GM18951 (cell line): ENCODE measurements around the gene TP53.

Experiments used
- POLR2A ChIP-seq: IDR thresholded peaks from 4 replicates; pipeline ENCODE4 v1.6.1; 2011; ENCODE audit warnings: mild to moderate bottlenecking; ENCODE audit not compliant: insufficient read length, insufficient read depth; ENCODE audit errors: extremely low read depth
- in situ Hi-C: fragments of 300-500 bp; cut with MboI; formaldehyde crosslinking; loops from one replicate; pipeline ENCODE4 v1.12.0; 2022; ENCODE audit warnings: low sequenced_read_pairs, mixed read lengths, inconsistent platforms; ENCODE audit not compliant: unreplicated experiment

Gene TP53

DNA sequence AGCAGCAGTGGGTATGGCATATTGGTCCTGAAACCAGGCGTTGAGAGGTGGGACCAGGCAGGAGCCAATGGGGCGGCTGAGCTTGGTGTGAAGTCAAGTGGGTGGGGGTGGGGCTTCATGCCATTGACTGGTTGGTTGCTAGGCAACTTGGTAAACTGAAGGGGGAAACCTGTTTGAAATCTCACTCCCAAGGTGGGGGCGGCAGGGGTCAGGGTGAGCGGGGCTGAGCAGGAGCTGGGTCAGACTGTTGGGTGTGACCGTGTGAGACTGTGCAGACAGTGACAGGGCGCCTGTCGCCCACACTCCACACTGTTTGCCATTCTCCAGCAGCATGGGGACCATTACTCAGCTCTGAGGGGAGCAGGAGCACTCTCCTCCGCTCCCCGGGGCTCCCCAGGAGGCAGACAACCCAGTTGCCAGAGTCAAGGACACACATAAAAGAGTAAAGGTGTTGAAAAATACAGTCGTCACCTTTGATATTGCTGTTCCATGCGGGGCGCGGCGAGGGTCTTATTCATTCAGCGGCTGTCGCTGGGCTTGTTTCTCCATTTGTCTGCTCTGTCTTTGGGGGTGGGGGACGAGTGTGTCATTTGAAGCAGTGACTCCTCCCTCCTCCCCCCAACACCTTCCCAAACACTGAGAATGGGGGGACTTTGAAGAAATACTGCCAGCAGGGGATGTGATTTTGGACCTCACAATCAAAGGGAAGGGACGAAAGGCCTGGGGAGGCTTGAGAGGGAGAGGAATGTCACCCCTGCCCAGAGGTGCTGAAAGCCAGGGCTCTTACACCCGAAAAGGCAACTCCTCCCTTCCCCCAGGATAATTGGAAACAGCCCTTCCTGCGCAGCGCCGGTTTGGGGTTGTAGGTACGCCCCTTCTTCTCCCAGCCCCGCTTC, 16.5 kb upstream of the TP53 start:
- in situ Hi-C loops, result no loop called here
- no peak for TF ChIP-seq POLR2A

DNA sequence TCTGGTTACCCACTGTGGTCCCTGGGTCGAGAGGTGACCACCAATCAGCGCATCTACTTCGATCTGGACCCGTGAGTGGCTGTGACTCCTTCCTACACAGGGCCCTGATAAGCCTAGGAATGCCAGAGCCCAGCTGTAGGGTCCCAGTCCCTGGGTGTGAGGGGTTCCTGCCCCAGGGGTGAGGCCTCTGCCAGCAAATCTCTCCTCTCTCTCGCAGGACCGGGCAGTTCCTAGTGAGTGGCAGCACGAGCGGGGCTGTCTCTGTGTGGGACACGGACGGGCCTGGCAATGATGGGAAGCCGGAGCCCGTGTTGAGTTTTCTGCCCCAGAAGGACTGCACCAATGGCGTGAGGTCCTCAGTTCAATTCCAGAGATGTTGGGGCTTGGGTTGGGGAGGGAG, 15.5 kb upstream of the TP53 start:
- in situ Hi-C loops, result no loop called here
- no peak for TF ChIP-seq POLR2A

DNA sequence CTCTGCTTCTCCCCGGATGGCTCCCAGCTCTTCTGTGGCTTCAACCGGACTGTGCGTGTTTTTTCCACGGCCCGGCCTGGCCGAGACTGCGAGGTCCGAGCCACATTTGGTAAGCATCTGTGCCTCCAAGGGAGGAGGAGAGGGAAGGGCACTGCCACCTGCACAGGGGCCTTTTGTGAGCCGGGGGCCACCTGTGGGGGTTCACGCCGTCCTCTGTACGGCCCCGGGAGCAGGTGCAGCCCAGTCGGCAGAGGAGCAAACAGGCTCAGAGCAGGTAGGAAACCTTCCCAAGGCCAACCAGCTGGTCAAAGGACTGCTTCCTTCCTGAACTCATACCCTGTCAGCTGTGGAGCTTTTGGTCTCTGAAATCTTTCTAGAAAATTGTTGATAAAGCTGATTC, 14.4 kb upstream of the TP53 start:
- in situ Hi-C loops, result no loop called here
- TF ChIP-seq POLR2A, result no peak

DNA sequence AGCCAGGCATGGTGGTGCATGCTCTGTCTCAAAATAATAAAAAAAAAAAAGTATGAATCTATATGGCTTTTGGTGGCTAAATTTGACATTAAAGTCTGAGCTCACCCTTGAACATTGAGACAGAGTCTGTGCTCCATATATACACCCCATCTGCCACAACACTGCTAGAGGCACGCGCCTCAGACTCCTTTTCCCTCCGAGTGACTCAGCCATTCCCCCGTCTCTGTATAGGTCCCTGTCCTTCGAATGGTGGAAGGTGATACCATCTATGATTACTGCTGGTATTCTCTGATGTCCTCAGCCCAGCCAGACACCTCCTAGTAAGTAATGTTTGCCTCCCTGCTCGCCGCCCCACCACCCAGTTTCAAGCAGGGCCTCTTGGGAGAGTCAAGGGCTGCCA, 13.2 kb upstream of the TP53 start:
- in situ Hi-C loops, result no loop called here
- no peak for TF ChIP-seq POLR2A

- no peak for TF ChIP-seq POLR2A
- in situ Hi-C loops, result no loop called here
Observed at GRCh38 chr17:7697828-7698588, 10.7 kb upstream of the TP53 start.

DNA sequence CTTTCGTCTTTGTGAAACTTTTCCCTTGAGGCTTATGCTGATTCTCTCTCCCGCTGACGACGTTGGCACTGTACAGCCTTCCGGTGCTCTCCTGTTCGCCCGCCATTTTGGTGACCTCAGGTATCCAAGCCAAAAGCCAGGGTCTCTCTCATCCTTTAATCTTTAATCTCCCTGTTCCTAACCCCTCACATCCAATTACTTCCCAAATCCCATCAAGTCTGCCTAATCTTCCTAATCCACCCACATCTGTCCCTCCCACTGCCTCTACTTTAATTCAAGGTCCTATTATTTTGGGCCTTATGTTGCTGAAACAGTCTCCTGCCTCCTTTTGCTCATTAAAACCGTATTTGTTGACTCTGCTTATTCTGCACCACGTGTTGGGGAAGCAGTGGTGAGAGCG, 8.3 kb upstream of the TP53 start:
- in situ Hi-C loops, result no loop called here
- no peak for TF ChIP-seq POLR2A

- in situ Hi-C loops, result no loop called here
- TF ChIP-seq POLR2A, result no peak
Observed at GRCh38 chr17:7688808-7689316, 1.6 kb upstream of the TP53 start.

- in situ Hi-C loops, result no loop called here
- TF ChIP-seq POLR2A, result peak; percentile 72
Observed at GRCh38 chr17:7687908-7688807, 868 bp upstream of the TP53 start, which contains the start of gene WRAP53. WRAP53 (plus strand) TSS chr17:7688477; CDS start chr17:7688649, 172 bp downstream.

- in situ Hi-C loops, result no loop called here
- peak; percentile 85 for TF ChIP-seq POLR2A
Observed at GRCh38 chr17:7686222-7687071, 843 bp downstream of the TP53 start.

- peak; percentile 71 for TF ChIP-seq POLR2A
- in situ Hi-C loops, result no loop called here
Observed at GRCh38 chr17:7685533-7686221, 1.6 kb downstream of the TP53 start.

DNA sequence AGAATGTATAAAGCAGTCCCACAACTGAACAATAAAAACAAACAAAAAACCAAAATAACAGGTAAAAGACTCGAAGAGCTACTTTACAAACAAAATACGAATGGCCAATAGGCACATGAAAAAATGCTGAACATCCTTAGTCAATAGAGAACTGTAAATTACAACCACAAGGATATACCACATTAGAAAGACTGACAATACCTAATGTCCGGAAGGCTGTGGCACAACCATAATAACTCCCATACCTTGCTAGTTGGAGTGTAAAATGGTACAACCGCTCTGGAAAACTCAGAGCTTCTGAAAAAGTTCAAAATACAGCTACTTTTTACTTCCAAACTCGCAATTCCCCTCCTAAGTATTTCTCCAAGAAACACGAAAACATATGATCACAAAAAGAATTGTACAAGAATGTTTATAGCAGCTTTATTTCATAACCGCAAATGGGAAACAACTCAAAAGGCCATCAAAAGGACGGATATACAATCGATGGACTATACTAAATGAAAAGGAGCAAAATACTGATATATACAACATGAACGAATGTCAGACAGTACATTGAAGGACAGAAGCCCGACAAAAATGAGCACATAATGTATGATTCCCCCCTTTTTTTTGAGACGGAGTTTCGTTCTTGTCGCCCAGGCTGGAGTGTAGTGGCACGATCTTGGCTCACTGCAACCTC, 2.3 kb downstream of the TP53 start:
- no peak for TF ChIP-seq POLR2A
- in situ Hi-C loops, result no loop called here
